Measurements from ENCODE around the gene IGF2. TPM values are rescaled to one million over a fixed set of nuclear protein-coding genes. Genes with fewer than 3 reads are reported as not detected.

IGF2 gene
- total and polyA plus RNA-seq, 9 donors = 21.7 to 412 (median 135) TPM

DNA sequence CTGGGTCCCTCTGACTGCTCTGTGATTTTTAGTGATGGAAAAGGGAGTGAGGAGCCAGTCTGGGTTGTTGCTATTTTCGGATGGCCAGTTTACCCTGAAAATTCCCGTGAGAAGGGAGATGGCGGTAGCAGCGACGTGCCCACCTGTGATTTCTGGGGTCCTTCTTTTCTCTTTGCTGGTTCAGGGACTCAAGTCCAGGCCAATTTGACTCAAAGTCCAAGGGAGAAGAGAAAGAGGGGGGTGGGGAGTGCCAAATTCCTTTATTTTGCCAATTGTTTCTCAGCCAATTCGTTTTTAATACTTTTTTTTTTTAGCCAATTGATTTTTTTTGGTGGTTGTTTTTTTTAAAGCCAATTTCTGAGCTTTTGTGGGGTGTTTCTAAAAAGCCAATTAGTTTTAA lies 6.9 kb downstream of the IGF2 start:
- Histone ChIP-seq H3K27me3 (no peaks in the 10 kb centered on the region), H3K4me1 (ENCODE audit: insufficient read depth) (no peaks in the 10 kb centered on the region), H3K36me3 (no peaks in the 10 kb centered on the region), H3K27ac (no peak overlapping the region), H3K4me3 (no peak overlapping the region), H3K9me3 (no peaks in the 10 kb centered on the region)
- TF ChIP-seq POLR2A (IDR thresholded peaks at IDR 0.05) (no peak), EP300 (IDR thresholded peaks at IDR 0.05) (no peak)
- TF ChIP-seq, protein P1, sequence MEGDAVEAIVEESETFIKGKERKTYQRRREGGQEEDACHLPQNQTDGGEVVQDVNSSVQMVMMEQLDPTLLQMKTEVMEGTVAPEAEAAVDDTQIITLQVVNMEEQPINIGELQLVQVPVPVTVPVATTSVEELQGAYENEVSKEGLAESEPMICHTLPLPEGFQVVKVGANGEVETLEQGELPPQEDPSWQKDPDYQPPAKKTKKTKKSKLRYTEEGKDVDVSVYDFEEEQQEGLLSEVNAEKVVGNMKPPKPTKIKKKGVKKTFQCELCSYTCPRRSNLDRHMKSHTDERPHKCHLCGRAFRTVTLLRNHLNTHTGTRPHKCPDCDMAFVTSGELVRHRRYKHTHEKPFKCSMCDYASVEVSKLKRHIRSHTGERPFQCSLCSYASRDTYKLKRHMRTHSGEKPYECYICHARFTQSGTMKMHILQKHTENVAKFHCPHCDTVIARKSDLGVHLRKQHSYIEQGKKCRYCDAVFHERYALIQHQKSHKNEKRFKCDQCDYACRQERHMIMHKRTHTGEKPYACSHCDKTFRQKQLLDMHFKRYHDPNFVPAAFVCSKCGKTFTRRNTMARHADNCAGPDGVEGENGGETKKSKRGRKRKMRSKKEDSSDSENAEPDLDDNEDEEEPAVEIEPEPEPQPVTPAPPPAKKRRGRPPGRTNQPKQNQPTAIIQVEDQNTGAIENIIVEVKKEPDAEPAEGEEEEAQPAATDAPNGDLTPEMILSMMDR (IDR thresholded peaks at IDR 0.05) = no peak
- intact Hi-C loops (cut with DNase I) = no loop called here
- no peak for DNase-seq
- 51 to 61% (median 60%) methylated on average over 6 of the region's 6 CpGs for WGBS, 3 donors

DNA sequence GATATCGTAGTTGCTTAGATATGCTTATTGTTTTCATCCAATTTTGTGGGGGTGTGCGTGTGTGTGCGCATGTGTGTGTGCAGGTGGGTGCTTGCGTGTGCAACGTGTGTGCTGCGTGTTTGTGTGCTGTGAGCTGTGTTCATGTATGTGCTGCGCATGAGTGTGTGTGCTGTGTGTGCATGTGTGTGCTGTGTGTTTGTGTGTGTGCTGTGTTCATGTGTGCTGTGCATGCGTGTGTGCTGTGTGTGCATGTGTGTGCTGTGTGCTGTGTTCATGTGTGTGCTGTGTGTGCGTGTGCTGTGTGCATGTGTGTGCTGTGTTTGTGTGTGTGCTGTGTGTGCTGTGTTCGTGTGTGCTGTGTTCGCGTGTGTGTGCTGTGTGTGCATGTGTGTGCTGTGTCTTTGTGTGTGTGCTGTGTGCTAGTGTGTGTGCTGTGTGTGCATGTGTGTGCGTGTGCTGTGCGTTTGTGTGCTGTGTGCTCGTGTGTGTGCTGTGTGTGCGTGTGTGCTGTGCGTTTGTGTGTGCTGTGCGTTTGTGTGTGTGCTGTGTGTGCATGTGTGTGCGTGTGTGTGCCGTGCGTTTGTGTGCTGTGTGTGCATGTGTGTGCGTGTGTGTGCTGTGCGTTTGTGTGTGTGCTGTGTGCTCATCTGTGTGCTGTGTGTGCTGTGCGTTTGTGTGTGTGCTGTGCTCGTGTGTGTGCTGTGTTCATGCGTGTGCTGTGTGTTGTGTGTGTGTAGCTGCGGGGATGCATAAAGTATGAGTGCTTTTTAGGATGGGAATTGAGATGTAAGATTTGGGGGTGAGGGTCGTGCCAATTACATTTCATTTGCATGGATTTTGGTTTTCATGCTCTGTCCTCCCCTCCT lies 7.6 kb downstream of the IGF2 start:
- H3K4me3 ChIP-seq = no peak overlapping the region
- H3K4me1 ChIP-seq (ENCODE audit: insufficient read depth) = no peaks in the 10 kb centered on the region
- no peak overlapping the region for H3K27ac ChIP-seq
- 79 to 87% (median 80%) methylated on average over 28 of the region's 28 CpGs for WGBS, 3 donors
- H3K9me3 ChIP-seq = no peaks in the 10 kb centered on the region
- H3K27me3 ChIP-seq = no peaks in the 10 kb centered on the region
- intact Hi-C loops (cut with DNase I) = no loop called here
- H3K36me3 ChIP-seq = no peaks in the 10 kb centered on the region
- TF ChIP-seq EP300 (IDR thresholded peaks at IDR 0.05) (no peak), POLR2A (IDR thresholded peaks at IDR 0.05) (no peak)
- TF ChIP-seq, protein P1 (IDR thresholded peaks at IDR 0.05) = no peak
- no peak for DNase-seq

DNA sequence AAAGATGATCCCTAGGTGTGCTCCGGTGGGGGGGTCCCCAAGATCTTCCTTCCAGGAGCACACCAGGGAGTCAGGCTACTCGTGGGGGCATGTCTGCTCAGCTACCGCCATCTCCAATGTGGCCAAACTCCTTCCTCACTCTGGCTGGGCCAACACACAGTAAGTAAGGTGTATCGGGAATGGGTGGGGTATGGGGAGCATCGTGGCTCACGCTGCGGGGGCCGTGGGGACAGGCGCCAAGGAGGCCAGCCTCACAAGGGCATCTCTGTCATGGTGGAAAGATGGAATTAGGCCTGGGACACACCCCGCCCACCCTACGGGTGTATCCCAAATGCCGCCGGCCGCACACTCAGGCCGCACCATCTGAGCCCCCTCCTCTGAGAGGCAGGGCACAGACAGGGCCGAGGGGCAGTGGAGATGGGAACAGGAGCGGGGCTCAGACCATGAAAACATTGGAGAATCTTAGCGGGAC lies 8.3 kb downstream of the IGF2 start:
- Histone ChIP-seq H3K4me3 (no peak overlapping the region), H3K27ac (no peak overlapping the region), H3K9me3 (no peaks in the 10 kb centered on the region), H3K4me1 (ENCODE audit: insufficient read depth) (no peaks in the 10 kb centered on the region), H3K27me3 (no peaks in the 10 kb centered on the region), H3K36me3 (no peaks in the 10 kb centered on the region)
- intact Hi-C loops (cut with DNase I) = no loop called here
- no peak for DNase-seq
- 74 to 85% (median 76%) methylated on average over 17 to 18 of the region's 18 CpGs for WGBS, 3 donors
- TF ChIP-seq EP300 (IDR thresholded peaks at IDR 0.05) (no peak), POLR2A (IDR thresholded peaks at IDR 0.05) (no peak)
- TF ChIP-seq, protein P1 (IDR thresholded peaks at IDR 0.05) = no peak

DNA sequence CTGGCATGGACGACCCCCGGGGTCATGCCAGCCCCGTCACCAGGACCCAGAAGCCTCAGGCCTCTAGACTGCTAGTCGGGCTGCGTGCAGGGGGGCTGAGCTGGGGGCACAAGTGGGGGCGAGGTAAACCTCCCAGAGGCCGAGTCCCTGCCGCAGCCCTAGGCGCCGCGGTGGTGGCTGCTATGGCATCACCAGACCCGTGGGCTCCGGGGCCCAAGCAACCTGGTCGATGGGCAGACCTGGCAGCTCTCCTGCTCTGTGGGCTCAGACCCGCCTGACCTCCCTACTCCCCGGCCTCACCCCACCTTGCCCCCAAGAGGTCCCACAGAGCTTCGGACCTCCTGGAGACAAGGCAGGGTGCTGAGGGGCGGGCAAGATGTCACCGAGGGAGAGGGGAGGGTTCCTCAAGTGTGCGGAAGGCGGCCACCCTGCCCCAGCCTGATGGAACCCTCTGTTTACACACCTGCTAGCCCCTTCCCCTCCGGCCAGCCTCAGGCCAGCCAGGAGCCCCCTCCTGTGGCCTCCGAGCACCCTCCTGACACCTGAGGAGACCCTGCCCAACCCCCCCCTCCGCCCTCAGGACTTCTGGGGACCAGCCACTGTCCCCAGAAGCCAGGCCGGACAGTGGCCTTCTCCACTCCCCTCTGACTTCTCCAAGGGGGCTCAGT lies 9.4 kb downstream of the IGF2 start:
- Histone ChIP-seq H3K36me3 (no peaks in the 10 kb centered on the region), H3K27me3 (no peaks in the 10 kb centered on the region), H3K9me3 (no peaks in the 10 kb centered on the region), H3K4me1 (ENCODE audit: insufficient read depth) (no peaks in the 10 kb centered on the region), H3K4me3 (no peak overlapping the region), H3K27ac (no peak overlapping the region)
- intact Hi-C loops (cut with DNase I) = no loop called here
- 85 to 88% (median 88%) methylated on average over 25 of the region's 25 CpGs for WGBS, 3 donors
- TF ChIP-seq POLR2A (IDR thresholded peaks at IDR 0.05) (no peak), EP300 (IDR thresholded peaks at IDR 0.05) (no peak)
- TF ChIP-seq, protein P1 (IDR thresholded peaks at IDR 0.05) = no peak
- DNase-seq = peak in 1 of 5 donors; percentile 21
